Central memory CD8-positive, alpha-beta T cell (primary cell): ENCODE results near the gene HEMGN.

Experiments used
- ATAC-seq: fragments of 150-1000 bp; cut with Tn5 transposase; replicated peaks from 2 replicates; pipeline ENCODE4 v1.10.0; 2022; ENCODE audit warnings: mild to moderate bottlenecking, moderate FRiP score, moderate number of reproducible peaks; ENCODE audit not compliant: poor library complexity, severe bottlenecking; ENCODE audit errors: extremely low read depth
- DNase-seq, 2 donors: peaks; one replicate each; pipeline ENCODE4 v3.0.0; 2021; ENCODE audit warnings: low spot score in 2 of 2
- H3K27ac Mint-ChIP-seq: one replicate; pipeline ENCODE4 v1.8.0; 2022; ENCODE audit warnings: low read depth, mild to moderate bottlenecking, moderate library complexity, mixed read lengths
- H3K27me3 Mint-ChIP-seq: one replicate; pipeline ENCODE4 v1.8.0; 2022; ENCODE audit warnings: mixed read lengths
- H3K36me3 Mint-ChIP-seq: one replicate; pipeline ENCODE4 v1.8.0; 2022; ENCODE audit warnings: mild to moderate bottlenecking, moderate library complexity, mixed read lengths; ENCODE audit not compliant: insufficient read depth
- H3K4me1 Mint-ChIP-seq: one replicate; pipeline ENCODE4 v1.8.0; 2022; ENCODE audit warnings: mixed read lengths
- H3K4me3 Mint-ChIP-seq: one replicate; pipeline ENCODE4 v1.8.0; 2022; ENCODE audit warnings: mild to moderate bottlenecking, moderate library complexity, mixed read lengths
- H3K9me3 Mint-ChIP-seq: one replicate; pipeline ENCODE4 v1.8.0; 2022; ENCODE audit warnings: mixed read lengths

Gene HEMGN

DNA sequence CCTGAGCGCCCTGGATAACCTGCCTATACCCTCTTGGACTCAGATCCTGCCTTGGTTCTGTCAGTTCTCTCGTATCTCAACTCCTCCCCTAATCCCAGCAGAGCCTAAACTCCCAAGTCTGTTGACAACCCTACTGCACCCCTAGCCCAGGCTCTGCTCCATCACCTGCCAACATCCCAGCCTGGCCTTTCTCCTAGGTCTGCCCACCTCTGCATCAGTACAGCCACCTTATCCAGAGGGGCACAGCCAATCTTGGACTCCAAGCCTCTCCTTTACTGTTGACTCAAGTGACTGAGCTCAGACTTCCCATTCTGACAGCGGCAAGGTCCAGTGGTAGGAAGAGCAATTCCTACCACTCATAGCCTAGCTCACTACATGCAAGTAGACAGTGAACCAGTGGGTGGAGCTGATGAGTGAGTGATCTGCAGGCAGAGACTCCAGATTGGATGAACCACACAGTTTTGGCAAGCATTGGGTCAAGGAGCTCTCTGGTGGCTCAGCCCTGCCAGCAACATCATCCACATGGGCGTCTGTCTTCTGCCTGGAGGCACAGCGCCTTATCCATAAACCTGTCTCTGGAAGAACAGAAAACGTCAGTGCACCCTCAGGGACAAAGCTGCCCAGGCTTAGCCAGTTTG lies 42.2 kb downstream of the HEMGN start:
- no peak overlapping the region for H3K4me3 Mint-ChIP-seq
- DNase-seq, result no peak
- peaks cover 12% of the 10 kb centered on the region for H3K36me3 Mint-ChIP-seq
- no peaks in the 10 kb centered on the region for H3K27me3 Mint-ChIP-seq
- peaks cover 2% of the 10 kb centered on the region for H3K4me1 Mint-ChIP-seq
- no peak for ATAC-seq
- H3K9me3 Mint-ChIP-seq, result no peaks in the 10 kb centered on the region
- H3K27ac Mint-ChIP-seq, result no peak overlapping the region

GRCh38 chr9:97895211-97895610 lies 42.8 kb downstream of the HEMGN start:
- Mint-ChIP-seq H3K9me3 (no peaks in the 10 kb centered on the region), H3K4me3 (no peak overlapping the region), H3K27ac (no peak overlapping the region), H3K4me1 (peaks cover under 1% of the 10 kb centered on the region), H3K27me3 (no peaks in the 10 kb centered on the region), H3K36me3 (peaks cover 12% of the 10 kb centered on the region)
- ATAC-seq (no peak), DNase-seq (no peak)

DNA sequence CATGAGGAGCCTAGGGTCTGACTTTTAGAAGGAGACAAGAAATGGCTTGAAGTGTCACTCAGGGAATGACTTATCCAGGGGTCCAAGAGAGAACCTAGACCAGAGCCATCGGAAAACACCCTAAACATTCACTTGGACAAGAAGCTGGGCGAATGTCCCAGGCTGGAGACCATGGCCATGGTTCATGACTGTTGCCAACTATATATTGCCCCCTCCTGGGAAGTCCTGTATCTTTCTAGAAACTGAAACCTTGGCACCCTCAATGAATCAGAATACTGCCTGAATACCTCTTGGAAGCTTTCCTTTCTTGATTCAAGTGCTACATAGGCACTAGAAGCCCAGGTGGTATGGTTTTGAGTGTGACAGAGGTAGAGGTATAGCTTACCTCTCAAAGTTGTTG lies 45.6 kb downstream of the HEMGN start:
- no peak for ATAC-seq
- H3K27me3 Mint-ChIP-seq, result no peaks in the 10 kb centered on the region
- peaks cover 6% of the 10 kb centered on the region for H3K4me1 Mint-ChIP-seq
- no peak for DNase-seq
- peaks cover 10% of the 10 kb centered on the region for H3K36me3 Mint-ChIP-seq
- H3K27ac Mint-ChIP-seq, result no peak overlapping the region
- no peaks in the 10 kb centered on the region for H3K9me3 Mint-ChIP-seq
- no peak overlapping the region for H3K4me3 Mint-ChIP-seq

DNA sequence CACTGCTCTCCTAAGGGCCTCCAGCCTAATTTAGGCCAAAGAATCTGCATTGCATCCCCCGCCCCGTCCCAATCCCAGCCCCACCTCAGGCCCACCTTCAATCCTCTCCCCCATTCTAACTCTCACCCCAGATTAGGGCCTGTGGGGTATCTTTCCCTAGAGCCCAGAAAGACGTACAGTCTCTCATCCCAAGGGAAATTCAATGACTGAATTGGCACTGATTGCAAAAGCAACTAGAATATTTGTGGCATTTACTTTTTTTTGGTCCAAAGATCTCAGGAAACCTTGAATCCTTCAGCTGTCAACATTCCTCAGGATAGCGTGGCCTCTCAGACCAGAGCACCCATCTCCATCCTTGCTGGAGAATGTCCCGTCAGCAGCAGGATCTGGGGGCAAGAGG lies 46.2 kb downstream of the HEMGN start:
- DNase-seq (no peak), ATAC-seq (no peak)
- Mint-ChIP-seq H3K4me3 (no peak overlapping the region), H3K27ac (no peak overlapping the region), H3K27me3 (no peaks in the 10 kb centered on the region), H3K4me1 (peaks cover 6% of the 10 kb centered on the region), H3K36me3 (peaks cover 7% of the 10 kb centered on the region), H3K9me3 (no peaks in the 10 kb centered on the region)

DNA sequence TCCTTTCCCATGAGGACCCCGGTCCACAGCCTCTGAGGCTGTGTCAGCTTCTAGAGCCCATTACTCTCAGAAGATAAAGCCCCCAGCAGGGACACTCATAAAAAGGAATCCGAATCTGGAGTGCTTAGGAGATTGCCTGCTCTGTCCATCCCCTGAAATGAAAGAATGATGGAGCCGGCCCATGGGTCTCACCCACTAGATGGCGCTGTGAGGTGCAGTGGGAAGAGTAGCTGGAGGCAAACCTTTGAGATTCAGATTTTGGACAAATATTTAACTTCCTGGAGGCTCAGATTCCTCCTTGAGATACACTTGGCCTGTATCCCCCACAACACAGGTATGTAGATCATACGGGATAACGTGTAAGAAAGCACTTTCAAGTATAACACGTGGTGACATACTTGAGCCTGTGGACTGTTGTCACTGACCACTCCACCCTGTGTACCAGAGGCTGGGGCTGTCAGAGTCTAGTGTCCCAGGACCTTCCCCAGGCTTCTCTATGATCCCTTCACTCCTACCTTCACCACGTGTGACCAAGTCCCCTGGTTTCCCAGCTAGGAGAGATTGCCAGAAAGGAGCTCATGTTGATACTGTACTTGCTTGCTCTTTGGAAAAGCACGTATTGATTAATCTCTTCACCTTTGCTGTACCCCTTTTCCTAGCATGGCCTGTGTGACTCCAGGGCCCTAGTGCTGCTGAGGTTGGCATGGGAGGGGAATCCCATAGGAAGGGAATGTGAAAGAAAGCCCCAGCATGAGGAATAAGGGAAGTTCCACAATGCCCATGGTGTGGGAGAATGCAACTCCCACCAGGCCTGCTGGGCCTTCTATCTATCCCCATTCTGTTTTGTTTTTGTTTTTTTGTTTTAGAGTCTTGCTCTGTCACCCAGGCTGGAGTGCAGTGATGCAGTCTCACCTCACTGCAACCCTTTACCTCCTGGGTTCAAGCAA lies 47.8 kb downstream of the HEMGN start:
- DNase-seq, result peak; percentile 46 to 56
- Mint-ChIP-seq H3K9me3 (no peaks in the 10 kb centered on the region), H3K27ac (no peak overlapping the region)

GRCh38 chr9:97880336-97880735 lies 57.6 kb downstream of the HEMGN start:
- no peaks in the 10 kb centered on the region for H3K36me3 Mint-ChIP-seq
- no peak overlapping the region for H3K27ac Mint-ChIP-seq
- no peaks in the 10 kb centered on the region for H3K27me3 Mint-ChIP-seq
- no peaks in the 10 kb centered on the region for H3K4me1 Mint-ChIP-seq
- no peak overlapping the region for H3K4me3 Mint-ChIP-seq
- DNase-seq, result no peak
- H3K9me3 Mint-ChIP-seq, result no peaks in the 10 kb centered on the region
- ATAC-seq, result no peak

More for the DNA sequence above, 47.8 kb downstream of the HEMGN start:
- H3K27me3 Mint-ChIP-seq, result no peaks in the 10 kb centered on the region
- H3K4me1 Mint-ChIP-seq, result peaks cover 6% of the 10 kb centered on the region
- H3K4me3 Mint-ChIP-seq, result no peak overlapping the region
- H3K36me3 Mint-ChIP-seq, result peaks cover 7% of the 10 kb centered on the region
- no peak for ATAC-seq
